NCI-H1092 treated with DMSO at 0.1 percent for 48 hours (cell line): ENCODE measurements around the gene GRAMD1B.
"Not testable (repeated sequence)": the region's sequence is repeated elsewhere in the genome, so short reads cannot be mapped to it uniquely, and the experiment has no call there.

Source experiments
- DNase-seq: peaks from one replicate; lab custom pipeline; 2025; lab: John Stamatoyannopoulos, UW

Gene GRAMD1B

GRCh38 chr11:123509737-123510578 is 79.9 kb downstream of the GRAMD1B start:
- no peak for DNase-seq

- DNase-seq: no peak
Measured at GRCh38 chr11:123510579-123510905, 80.5 kb downstream of the GRAMD1B start.

GRCh38 chr11:123511037-123511870 is 81.2 kb downstream of the GRAMD1B start:
- DNase-seq: peak; percentile 94

GRCh38 chr11:123513309-123513708 is 83.2 kb downstream of the GRAMD1B start:
- not testable (repeated sequence) for DNase-seq

- no peak for DNase-seq
Measured at GRCh38 chr11:123516238-123516637, 86.2 kb downstream of the GRAMD1B start.

GRCh38 chr11:123517559-123518364 is 87.7 kb downstream of the GRAMD1B start:
- DNase-seq: no peak

- no peak for DNase-seq
Measured at GRCh38 chr11:123518496-123519054, 88.5 kb downstream of the GRAMD1B start.

GRCh38 chr11:123519055-123519796 is 89.2 kb downstream of the GRAMD1B start:
- DNase-seq: no peak

- no peak for DNase-seq
Measured at GRCh38 chr11:123519797-123520193, 89.7 kb downstream of the GRAMD1B start.

- DNase-seq: not testable (repeated sequence)
Measured at GRCh38 chr11:123520476-123520875, 90.4 kb downstream of the GRAMD1B start.

GRCh38 chr11:123521001-123521400 is 90.9 kb downstream of the GRAMD1B start:
- no peak for DNase-seq

- DNase-seq: no peak
Measured at GRCh38 chr11:123521930-123522329, 91.9 kb downstream of the GRAMD1B start.

- DNase-seq: no peak
Measured at GRCh38 chr11:123523539-123523938, 93.5 kb downstream of the GRAMD1B start.

- DNase-seq: no peak
Measured at GRCh38 chr11:123525097-123525496, 95.0 kb downstream of the GRAMD1B start.

GRCh38 chr11:123525511-123525918 is 95.4 kb downstream of the GRAMD1B start:
- peak; percentile 18 for DNase-seq

- no peak for DNase-seq
Measured at GRCh38 chr11:123526027-123526805, 96.1 kb downstream of the GRAMD1B start.

GRCh38 chr11:123526918-123527317 is 96.8 kb downstream of the GRAMD1B start:
- DNase-seq: no peak

GRCh38 chr11:123527526-123527925 is 97.5 kb downstream of the GRAMD1B start:
- DNase-seq: no peak

- no peak for DNase-seq
Measured at GRCh38 chr11:123527947-123528346, 97.9 kb downstream of the GRAMD1B start.

GRCh38 chr11:123531325-123531724 is 101.3 kb downstream of the GRAMD1B start:
- DNase-seq: no peak
